IMR-90 (cell line): ENCODE data around the gene LHX1.

ENCODE experiments used
- BHLHE40 ChIP-seq: fragments of 150-350 bp; IDR thresholded peaks from 2 replicates; pipeline ENCODE4 v1.6.1; 2016; ENCODE audit warnings: mild to moderate bottlenecking, low read depth, low read length
- CEBPB ChIP-seq: IDR thresholded peaks from 2 replicates; pipeline ENCODE4 v1.6.1; 2012; ENCODE audit warnings: low read depth, low read length, improper control_type of control experiment
- FOS ChIP-seq: fragments of 150-350 bp; IDR thresholded peaks from 2 replicates; pipeline ENCODE4 v1.6.1; 2016; ENCODE audit warnings: low read depth, low read length
- MAZ ChIP-seq: IDR thresholded peaks from 2 replicates; pipeline ENCODE4 v1.6.1; 2012; ENCODE audit warnings: low read depth, mild to moderate bottlenecking, low read length, improper control_type of control experiment, moderate library complexity, borderline replicate concordance
- NFE2L2 ChIP-seq: fragments of 150-350 bp; IDR thresholded peaks from 2 replicates; pipeline ENCODE4 v1.6.1; 2016; ENCODE audit warnings: low read depth, mild to moderate bottlenecking, low read length
- POLR2A ChIP-seq: IDR thresholded peaks from 2 replicates; pipeline ENCODE4 v1.6.1; 2012; ENCODE audit warnings: mild to moderate bottlenecking, low read depth, low read length
- RAD21 ChIP-seq: IDR thresholded peaks from 2 replicates; pipeline ENCODE4 v1.6.1; 2012; ENCODE audit warnings: low read length, improper control_type of control experiment
- RCOR1 ChIP-seq: IDR thresholded peaks from 2 replicates; pipeline ENCODE4 v1.6.1; 2012; ENCODE audit warnings: mild to moderate bottlenecking, low read length, improper control_type of control experiment; ENCODE audit not compliant: insufficient replicate concordance
- SMC3 ChIP-seq: fragments of 150-350 bp; IDR thresholded peaks from 2 replicates; pipeline ENCODE4 v1.6.1; 2016; ENCODE audit warnings: low read depth, mild to moderate bottlenecking, antibody characterized with exemption, low read length, moderate library complexity
- TF ChIP-seq, protein P1 (sequence below): conservative IDR thresholded peaks from 2 replicates; pipeline ENCODE4 v1.5.1; 2012; ENCODE audit warnings: mild to moderate bottlenecking, low read depth, low read length, improper control_type of control experiment
- TF ChIP-seq, protein P2 (sequence below): fragments of 150-350 bp; IDR thresholded peaks from 2 replicates; pipeline ENCODE4 v1.6.1; 2016; ENCODE audit warnings: low read depth, mild to moderate bottlenecking, low read length, moderate library complexity, borderline replicate concordance
- TF ChIP-seq, protein P3 (sequence below): fragments of 150-350 bp; IDR thresholded peaks from 2 replicates; pipeline ENCODE4 v1.6.1; 2017; ENCODE audit warnings: mild to moderate bottlenecking, antibody characterized with exemption, low read length, low read depth

DNA sequence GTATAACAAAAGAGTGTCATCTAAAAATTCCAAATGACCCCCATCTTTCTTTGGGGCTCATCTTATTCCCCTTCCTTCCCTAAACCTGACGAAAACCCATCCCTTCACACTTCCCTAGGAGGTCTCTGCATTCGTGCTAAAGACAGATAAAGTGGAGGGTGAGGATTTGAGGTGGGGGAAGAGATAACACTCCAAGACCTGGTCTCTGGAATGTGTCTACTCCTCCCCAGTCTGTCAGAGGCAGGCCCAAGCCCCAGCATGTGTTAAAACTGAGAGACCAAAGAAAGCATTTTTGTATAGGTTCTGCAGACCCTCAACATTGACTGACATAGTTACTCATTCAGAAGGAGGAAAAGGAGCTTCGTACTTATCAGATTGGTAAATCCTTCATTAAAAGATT, 11.0 kb upstream of the LHX1 start:
- TF ChIP-seq, protein P1, sequence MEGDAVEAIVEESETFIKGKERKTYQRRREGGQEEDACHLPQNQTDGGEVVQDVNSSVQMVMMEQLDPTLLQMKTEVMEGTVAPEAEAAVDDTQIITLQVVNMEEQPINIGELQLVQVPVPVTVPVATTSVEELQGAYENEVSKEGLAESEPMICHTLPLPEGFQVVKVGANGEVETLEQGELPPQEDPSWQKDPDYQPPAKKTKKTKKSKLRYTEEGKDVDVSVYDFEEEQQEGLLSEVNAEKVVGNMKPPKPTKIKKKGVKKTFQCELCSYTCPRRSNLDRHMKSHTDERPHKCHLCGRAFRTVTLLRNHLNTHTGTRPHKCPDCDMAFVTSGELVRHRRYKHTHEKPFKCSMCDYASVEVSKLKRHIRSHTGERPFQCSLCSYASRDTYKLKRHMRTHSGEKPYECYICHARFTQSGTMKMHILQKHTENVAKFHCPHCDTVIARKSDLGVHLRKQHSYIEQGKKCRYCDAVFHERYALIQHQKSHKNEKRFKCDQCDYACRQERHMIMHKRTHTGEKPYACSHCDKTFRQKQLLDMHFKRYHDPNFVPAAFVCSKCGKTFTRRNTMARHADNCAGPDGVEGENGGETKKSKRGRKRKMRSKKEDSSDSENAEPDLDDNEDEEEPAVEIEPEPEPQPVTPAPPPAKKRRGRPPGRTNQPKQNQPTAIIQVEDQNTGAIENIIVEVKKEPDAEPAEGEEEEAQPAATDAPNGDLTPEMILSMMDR = no peak
- TF ChIP-seq POLR2A (no peak), NFE2L2 (no peak), SMC3 (no peak), FOS (no peak), CEBPB (no peak), BHLHE40 (no peak), RAD21 (no peak), RCOR1 (no peak), MAZ (no peak)
- TF ChIP-seq, protein P2, sequence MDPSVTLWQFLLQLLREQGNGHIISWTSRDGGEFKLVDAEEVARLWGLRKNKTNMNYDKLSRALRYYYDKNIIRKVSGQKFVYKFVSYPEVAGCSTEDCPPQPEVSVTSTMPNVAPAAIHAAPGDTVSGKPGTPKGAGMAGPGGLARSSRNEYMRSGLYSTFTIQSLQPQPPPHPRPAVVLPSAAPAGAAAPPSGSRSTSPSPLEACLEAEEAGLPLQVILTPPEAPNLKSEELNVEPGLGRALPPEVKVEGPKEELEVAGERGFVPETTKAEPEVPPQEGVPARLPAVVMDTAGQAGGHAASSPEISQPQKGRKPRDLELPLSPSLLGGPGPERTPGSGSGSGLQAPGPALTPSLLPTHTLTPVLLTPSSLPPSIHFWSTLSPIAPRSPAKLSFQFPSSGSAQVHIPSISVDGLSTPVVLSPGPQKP = no peak
- TF ChIP-seq, protein P3, sequence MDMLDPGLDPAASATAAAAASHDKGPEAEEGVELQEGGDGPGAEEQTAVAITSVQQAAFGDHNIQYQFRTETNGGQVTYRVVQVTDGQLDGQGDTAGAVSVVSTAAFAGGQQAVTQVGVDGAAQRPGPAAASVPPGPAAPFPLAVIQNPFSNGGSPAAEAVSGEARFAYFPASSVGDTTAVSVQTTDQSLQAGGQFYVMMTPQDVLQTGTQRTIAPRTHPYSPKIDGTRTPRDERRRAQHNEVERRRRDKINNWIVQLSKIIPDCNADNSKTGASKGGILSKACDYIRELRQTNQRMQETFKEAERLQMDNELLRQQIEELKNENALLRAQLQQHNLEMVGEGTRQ = no peak
